ENCODE data around the gene DOCK2.

DOCK2 gene

DNA sequence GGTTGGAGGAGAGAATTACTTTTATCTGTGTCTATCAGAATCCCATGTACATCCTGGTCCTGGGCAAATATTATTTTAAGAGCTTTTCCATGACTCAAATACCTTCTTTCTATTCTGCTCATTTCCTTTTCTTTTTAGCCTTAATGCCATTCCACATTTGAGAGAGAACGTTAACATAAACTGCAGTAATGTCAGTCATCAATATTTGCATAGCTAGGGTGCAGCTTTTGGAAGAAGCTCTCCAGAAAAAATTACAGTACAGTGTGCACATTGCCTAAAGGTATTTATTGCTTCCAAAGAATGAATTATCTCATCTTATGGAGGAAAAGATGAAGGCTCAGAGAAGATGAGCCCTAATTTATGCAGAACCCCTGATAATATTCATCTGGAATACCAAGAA lies 284.9 kb downstream of the DOCK2 start:
- TF ChIP-seq SIN3A (IDR thresholded peaks at IDR 0.05; ENCODE audit: borderline replicate concordance, insufficient read depth, low read length) (no peak), FOXP2 (optimal IDR thresholded peaks at IDR 0.05; ENCODE audit: borderline replicate concordance, extremely low read depth, extremely low read length, insufficient read depth) (no peak), TAF1 (IDR thresholded peaks at IDR 0.05; ENCODE audit: borderline replicate concordance, insufficient read depth, low read length) (no peak), REST (IDR thresholded peaks at IDR 0.05; ENCODE audit: insufficient read depth in 1 of 2, low read depth in 2 of 2, low read length in 2 of 2) (no peak), POLR2AphosphoS5 (IDR thresholded peaks at IDR 0.05; ENCODE audit: low read depth, low read length) (no peak)

DNA sequence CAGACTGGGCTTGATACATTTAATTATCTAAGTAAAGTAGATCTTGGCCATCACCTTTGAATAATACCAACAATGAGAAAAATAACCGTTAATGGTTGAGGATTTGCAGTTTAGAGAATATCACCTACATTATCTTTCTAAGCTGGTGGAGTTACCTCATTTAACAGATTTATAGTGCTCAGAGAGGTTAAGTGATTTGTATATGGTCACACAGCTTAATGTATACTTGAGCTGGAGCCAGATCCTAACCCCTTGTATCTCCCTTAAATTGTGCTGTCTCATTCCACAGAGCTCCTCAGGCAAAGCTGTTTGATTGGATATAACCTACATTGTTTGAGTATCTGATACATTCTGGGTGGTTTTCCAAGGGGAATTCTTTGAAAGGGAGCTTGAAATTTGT lies 285.4 kb downstream of the DOCK2 start:
- TF ChIP-seq TAF1 (IDR thresholded peaks at IDR 0.05; ENCODE audit: borderline replicate concordance, insufficient read depth, low read length) (no peak), SIN3A (IDR thresholded peaks at IDR 0.05; ENCODE audit: borderline replicate concordance, insufficient read depth, low read length) (no peak), POLR2AphosphoS5 (IDR thresholded peaks at IDR 0.05; ENCODE audit: low read depth, low read length) (no peak), REST (IDR thresholded peaks at IDR 0.05; ENCODE audit: insufficient read depth in 1 of 2, low read depth in 2 of 2, low read length in 2 of 2) (no peak), FOXP2 (optimal IDR thresholded peaks at IDR 0.05; ENCODE audit: borderline replicate concordance, extremely low read depth, extremely low read length, insufficient read depth) (no peak)

DNA sequence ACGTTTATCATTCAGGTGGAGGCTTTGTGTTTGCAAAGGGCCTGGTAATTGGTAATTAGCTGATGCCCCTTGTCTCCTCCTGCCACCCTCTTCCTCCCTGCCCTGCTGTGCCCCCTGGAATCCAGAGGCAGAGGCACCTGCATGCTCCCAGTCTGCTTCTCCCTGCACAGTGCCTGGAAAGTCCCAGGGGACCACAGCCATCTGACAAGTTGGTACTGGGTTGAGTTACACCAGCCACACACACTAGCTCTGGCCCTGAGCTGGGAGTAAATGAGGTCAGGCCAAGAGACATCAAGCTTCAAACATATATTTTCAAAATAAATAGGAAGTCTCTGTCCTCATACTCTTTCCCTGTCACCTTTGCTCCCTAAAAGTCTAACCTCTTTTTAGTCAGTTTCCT lies 286.9 kb downstream of the DOCK2 start:
- no peak for TF ChIP-seq SIN3A (IDR thresholded peaks at IDR 0.05; ENCODE audit: borderline replicate concordance, insufficient read depth, low read length)
- TF ChIP-seq TAF1 (IDR thresholded peaks at IDR 0.05; ENCODE audit: borderline replicate concordance, insufficient read depth, low read length) = no peak
- TF ChIP-seq FOXP2 (optimal IDR thresholded peaks at IDR 0.05; ENCODE audit: borderline replicate concordance, extremely low read depth, extremely low read length, insufficient read depth) = no peak
- no peak for TF ChIP-seq POLR2AphosphoS5 (IDR thresholded peaks at IDR 0.05; ENCODE audit: low read depth, low read length)
- no peak for TF ChIP-seq REST (IDR thresholded peaks at IDR 0.05; ENCODE audit: insufficient read depth in 1 of 2, low read depth in 2 of 2, low read length in 2 of 2)

DNA sequence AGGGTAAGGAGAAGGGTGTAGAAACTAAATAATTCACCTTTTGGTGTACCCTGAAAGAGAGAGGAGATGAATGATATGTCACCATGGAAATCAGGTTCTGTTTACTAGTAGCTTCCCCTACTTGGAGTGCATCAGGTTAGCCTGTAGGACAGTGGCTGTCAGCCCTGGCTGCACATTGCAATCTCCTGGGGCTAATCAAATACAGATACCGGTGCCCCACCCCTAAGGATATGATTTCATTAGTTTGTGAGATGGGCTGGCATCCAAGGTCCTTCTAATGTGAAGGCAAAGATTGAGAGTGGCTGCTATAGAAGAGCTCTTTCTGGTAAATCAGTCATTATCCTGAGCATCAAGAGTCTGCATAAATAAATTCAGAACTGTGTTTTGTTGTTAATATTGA lies 296.1 kb downstream of the DOCK2 start:
- TF ChIP-seq SIN3A (IDR thresholded peaks at IDR 0.05; ENCODE audit: borderline replicate concordance, insufficient read depth, low read length) = no peak
- TF ChIP-seq POLR2AphosphoS5 (IDR thresholded peaks at IDR 0.05; ENCODE audit: low read depth, low read length) = no peak

DNA sequence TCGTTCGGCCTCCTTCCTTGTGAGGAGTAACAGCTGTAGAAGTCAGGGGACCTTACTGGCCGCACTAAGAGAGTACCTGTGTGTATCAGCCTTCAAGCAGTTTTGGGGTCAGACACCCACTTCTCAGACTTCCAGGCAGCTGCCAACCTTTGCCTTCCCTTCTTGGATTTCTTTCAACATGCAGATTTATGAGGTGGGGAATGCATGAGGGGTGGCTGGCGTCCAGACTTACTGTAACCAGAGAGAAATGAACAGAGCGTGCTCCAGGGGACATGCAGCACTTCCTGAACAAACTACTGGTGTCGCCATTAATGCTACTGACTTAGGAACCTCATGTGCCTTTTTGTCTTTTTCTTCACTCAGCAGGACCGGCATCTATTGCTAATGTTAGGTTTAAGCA lies 296.5 kb downstream of the DOCK2 start:
- TF ChIP-seq FOXP2 (optimal IDR thresholded peaks at IDR 0.05; ENCODE audit: borderline replicate concordance, extremely low read depth, extremely low read length, insufficient read depth) (no peak), TAF1 (IDR thresholded peaks at IDR 0.05; ENCODE audit: borderline replicate concordance, insufficient read depth, low read length) (no peak), REST (IDR thresholded peaks at IDR 0.05; ENCODE audit: insufficient read depth in 1 of 2, low read depth in 2 of 2, low read length in 2 of 2) (no peak), POLR2AphosphoS5 (IDR thresholded peaks at IDR 0.05; ENCODE audit: low read depth, low read length) (no peak), SIN3A (IDR thresholded peaks at IDR 0.05; ENCODE audit: borderline replicate concordance, insufficient read depth, low read length) (no peak)
